Panc1 (cell line): ENCODE data around the gene ST6GALNAC1. TPM values are rescaled to one million over a fixed set of nuclear protein-coding genes. Genes with fewer than 3 reads are reported as not detected.

Experiments
- ATAC-seq: fragments of 200-7000 bp; cut with Tn5 transposase; 2 replicates; pipeline ENCODE4 v1.9.1; 2020; ENCODE audit warnings: mild to moderate bottlenecking, moderate library complexity
- BruUV-seq: library from RNA; stranded (reverse); fragments of 400-500 nt; replicated peaks from 2 replicates; lab custom pipeline; 2021; lab: Mats Ljungman, UMichigan
- CTCF ChIA-PET: fragments of 300-600 bp; sonication (Branson Sonifier 250); formaldehyde crosslinking; loops from one replicate; lab custom pipeline; 2022; ENCODE audit warnings: antibody characterized with exemption; lab: Charles Lee
- POLR2A ChIA-PET: fragments of 300-600 bp; sonication (Branson Sonifier 250); formaldehyde crosslinking; loops from one replicate; lab custom pipeline; 2022; ENCODE audit warnings: antibody characterized with exemption; lab: Charles Lee
- DNase-seq: peaks from one replicate; pipeline ENCODE4 v3.0.0-alpha.2; 2010; ENCODE audit warnings: low read depth, low spot score
- H3K27ac ChIP-seq: 2 replicates; pipeline ENCODE4 v1.5.1; 2011; ENCODE audit warnings: mild to moderate bottlenecking, low read length, inconsistent platforms
- H3K27me3 ChIP-seq: fragments of 200-500 bp; sonication (Bioruptor generic); 2 replicates; pipeline ENCODE4 v1.6.0; 2014; ENCODE audit warnings: low read length, inconsistent platforms; ENCODE audit not compliant: control insufficient read depth, insufficient read depth
- H3K36me3 ChIP-seq: fragments of 200-500 bp; sonication (Bioruptor generic); 2 replicates; pipeline ENCODE4 v1.5.1; 2014; ENCODE audit warnings: inconsistent platforms, mild to moderate bottlenecking, low read length, moderate library complexity; ENCODE audit not compliant: control insufficient read depth, insufficient read depth
- H3K4me1 ChIP-seq: 2 replicates; pipeline ENCODE4 v1.5.1; 2011; ENCODE audit warnings: inconsistent platforms, mild to moderate bottlenecking, low read length, moderate library complexity; ENCODE audit not compliant: control insufficient read depth, insufficient read depth
- H3K4me3 ChIP-seq, 2 experiments: 2 replicates each; pipeline ENCODE4 v1.5.1; 2011 to 2012; ENCODE audit warnings: low read depth in 2 of 2, low read length in 2 of 2, mild to moderate bottlenecking in 2 of 2, inconsistent platforms in 1 of 2, moderate library complexity in 1 of 2
- H3K9me3 ChIP-seq: fragments of 200-500 bp; sonication (Bioruptor generic); 2 replicates; pipeline ENCODE4 v1.5.1; 2014; ENCODE audit warnings: low read depth, mild to moderate bottlenecking, inconsistent platforms, low read length, moderate library complexity; ENCODE audit not compliant: control insufficient read depth, insufficient read depth
- POLR2AphosphoS5 ChIP-seq: IDR thresholded peaks from 2 replicates; pipeline ENCODE4 v1.6.1; 2012; ENCODE audit warnings: mild to moderate bottlenecking, low read depth, low read length, moderate library complexity
- SIN3A ChIP-seq: IDR thresholded peaks from 2 replicates; pipeline ENCODE4 v1.6.1; 2012; ENCODE audit warnings: low read depth, mild to moderate bottlenecking, low read length, moderate library complexity, borderline replicate concordance; ENCODE audit not compliant: insufficient read depth
- TCF7L2 ChIP-seq: IDR thresholded peaks from 2 replicates; pipeline ENCODE4 v1.6.1; 2011; ENCODE audit warnings: mild to moderate bottlenecking, low read depth, low read length, inconsistent platforms
- in situ Hi-C: cut with HindIII; loops from 2 replicates; pipeline ENCODE4 v1.10.0; 2016; ENCODE audit warnings: low sequenced_read_pairs, low pct_unique_long_range_greater_than_20kb
- intact Hi-C: fragments of 100-400 bp; cut with micrococcal nuclease; formaldehyde crosslinking; loops from one replicate; pipeline ENCODE4 v1.10.0; 2022; ENCODE audit not compliant: unreplicated experiment
- total RNA-seq: library from RNA; stranded (reverse); gene quantifications from one replicate; pipeline ENCODE4 v1.2.1, GENCODE V29; 2021; ENCODE audit not compliant: unreplicated experiment
- TF ChIP-seq, protein P1 (sequence below), 2 experiments: IDR thresholded peaks; 2 replicates each; pipeline ENCODE4 v1.6.1; 2011 to 2012; ENCODE audit warnings: low read depth in 2 of 2, control low read depth in 1 of 2, low read length in 1 of 2, mild to moderate bottlenecking in 1 of 2, moderate library complexity in 1 of 2; ENCODE audit not compliant: insufficient read depth in 1 of 2
- TF ChIP-seq, protein P2 (sequence below): fragments of 450-650 bp; IDR thresholded peaks from 2 replicates; pipeline ENCODE4 v1.5.1; 2017; ENCODE audit warnings: mild to moderate bottlenecking

The ST6GALNAC1 gene
- total RNA-seq, 1 experiment from 2014 or later = 0.15 TPM

DNA sequence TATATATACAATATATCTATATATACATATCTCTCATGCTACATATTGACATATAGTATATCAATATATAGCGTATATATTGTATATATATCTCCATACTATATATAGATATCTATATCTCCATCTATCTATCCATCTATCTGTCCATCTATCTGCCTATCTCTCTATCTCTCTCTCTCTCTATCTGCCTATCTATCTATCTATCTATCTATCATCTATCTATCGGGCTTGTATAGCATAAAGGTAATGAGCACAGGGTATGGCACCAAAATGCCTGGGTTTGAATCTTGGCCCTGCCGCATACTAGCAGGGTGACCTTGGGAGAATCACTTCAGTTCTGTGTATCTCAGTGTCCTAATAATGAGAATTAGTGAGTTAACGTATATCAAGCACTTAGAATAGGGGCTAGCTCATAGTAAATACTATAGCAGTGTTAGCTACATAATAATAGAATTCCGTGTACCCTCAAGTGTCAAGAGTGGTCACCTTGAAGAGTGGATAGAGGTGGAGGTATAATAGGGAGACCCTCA is 1.5 kb downstream of the ST6GALNAC1 start:
- DNase-seq (no peak), ATAC-seq (no peak)
- Histone ChIP-seq H3K9me3 (peaks cover 4% of the 10 kb centered on the region; the same call in 1 of the 2 replicates), H3K4me1 (no peaks in the 10 kb centered on the region), H3K27me3 (no peaks in the 10 kb centered on the region), H3K4me3 (no peak overlapping the region), H3K27ac (no peak overlapping the region), H3K36me3 (no peaks in the 10 kb centered on the region)
- BruUV-seq = no TSS peak
- intact Hi-C loops (no loop called here), in situ Hi-C loops (no loop called here)
- ChIA-PET CTCF (interaction anchor here (0.6 kb wide), 1 partner anchor 12 kb away, joined by 16 read pairs; no protein-coding TSS in a partner anchor), POLR2A (no interaction called here)
- TF ChIP-seq TCF7L2 (no peak), POLR2AphosphoS5 (no peak), SIN3A (no peak)
- TF ChIP-seq, protein P1, sequence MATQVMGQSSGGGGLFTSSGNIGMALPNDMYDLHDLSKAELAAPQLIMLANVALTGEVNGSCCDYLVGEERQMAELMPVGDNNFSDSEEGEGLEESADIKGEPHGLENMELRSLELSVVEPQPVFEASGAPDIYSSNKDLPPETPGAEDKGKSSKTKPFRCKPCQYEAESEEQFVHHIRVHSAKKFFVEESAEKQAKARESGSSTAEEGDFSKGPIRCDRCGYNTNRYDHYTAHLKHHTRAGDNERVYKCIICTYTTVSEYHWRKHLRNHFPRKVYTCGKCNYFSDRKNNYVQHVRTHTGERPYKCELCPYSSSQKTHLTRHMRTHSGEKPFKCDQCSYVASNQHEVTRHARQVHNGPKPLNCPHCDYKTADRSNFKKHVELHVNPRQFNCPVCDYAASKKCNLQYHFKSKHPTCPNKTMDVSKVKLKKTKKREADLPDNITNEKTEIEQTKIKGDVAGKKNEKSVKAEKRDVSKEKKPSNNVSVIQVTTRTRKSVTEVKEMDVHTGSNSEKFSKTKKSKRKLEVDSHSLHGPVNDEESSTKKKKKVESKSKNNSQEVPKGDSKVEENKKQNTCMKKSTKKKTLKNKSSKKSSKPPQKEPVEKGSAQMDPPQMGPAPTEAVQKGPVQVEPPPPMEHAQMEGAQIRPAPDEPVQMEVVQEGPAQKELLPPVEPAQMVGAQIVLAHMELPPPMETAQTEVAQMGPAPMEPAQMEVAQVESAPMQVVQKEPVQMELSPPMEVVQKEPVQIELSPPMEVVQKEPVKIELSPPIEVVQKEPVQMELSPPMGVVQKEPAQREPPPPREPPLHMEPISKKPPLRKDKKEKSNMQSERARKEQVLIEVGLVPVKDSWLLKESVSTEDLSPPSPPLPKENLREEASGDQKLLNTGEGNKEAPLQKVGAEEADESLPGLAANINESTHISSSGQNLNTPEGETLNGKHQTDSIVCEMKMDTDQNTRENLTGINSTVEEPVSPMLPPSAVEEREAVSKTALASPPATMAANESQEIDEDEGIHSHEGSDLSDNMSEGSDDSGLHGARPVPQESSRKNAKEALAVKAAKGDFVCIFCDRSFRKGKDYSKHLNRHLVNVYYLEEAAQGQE (IDR thresholded peaks at IDR 0.05; ENCODE audit: insufficient read depth in 1 of 2, low read depth in 2 of 2, low read length in 1 of 2) = no peak
- TF ChIP-seq, protein P2, sequence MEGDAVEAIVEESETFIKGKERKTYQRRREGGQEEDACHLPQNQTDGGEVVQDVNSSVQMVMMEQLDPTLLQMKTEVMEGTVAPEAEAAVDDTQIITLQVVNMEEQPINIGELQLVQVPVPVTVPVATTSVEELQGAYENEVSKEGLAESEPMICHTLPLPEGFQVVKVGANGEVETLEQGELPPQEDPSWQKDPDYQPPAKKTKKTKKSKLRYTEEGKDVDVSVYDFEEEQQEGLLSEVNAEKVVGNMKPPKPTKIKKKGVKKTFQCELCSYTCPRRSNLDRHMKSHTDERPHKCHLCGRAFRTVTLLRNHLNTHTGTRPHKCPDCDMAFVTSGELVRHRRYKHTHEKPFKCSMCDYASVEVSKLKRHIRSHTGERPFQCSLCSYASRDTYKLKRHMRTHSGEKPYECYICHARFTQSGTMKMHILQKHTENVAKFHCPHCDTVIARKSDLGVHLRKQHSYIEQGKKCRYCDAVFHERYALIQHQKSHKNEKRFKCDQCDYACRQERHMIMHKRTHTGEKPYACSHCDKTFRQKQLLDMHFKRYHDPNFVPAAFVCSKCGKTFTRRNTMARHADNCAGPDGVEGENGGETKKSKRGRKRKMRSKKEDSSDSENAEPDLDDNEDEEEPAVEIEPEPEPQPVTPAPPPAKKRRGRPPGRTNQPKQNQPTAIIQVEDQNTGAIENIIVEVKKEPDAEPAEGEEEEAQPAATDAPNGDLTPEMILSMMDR = no peak

DNA sequence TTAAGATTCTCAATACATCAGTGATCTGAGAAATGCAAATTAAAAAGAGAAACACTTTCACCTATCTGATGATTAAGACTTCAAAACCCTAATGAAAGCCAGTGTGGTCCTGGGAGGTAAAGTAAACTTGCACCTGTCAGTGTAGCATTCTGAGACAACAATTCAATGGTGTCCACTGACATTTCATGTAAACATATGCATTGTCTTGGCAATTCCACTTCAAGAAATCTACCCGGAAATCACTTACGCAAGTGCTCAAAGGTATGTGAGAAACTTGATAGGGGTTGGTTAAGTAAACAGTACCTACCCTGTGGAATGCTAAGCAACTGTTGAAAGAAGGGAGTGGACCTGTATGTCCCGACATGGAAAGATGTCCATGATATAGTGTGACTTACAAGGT is 2.1 kb downstream of the ST6GALNAC1 start:
- POLR2A ChIA-PET = no interaction called here
- intact Hi-C loops = no loop called here

More for the DNA sequence above, 2.1 kb downstream of the ST6GALNAC1 start:
- in situ Hi-C loops = no loop called here
- ATAC-seq = 0 out of 2 replicates have a peak, but pooled peaks have one; percentile 50
- BruUV-seq = no TSS peak
- TF ChIP-seq TCF7L2 = no peak
- Histone ChIP-seq H3K4me3 (no peak overlapping the region), H3K27me3 (no peaks in the 10 kb centered on the region), H3K27ac (no peak overlapping the region), H3K36me3 (no peaks in the 10 kb centered on the region), H3K9me3 (peaks cover 2% of the 10 kb centered on the region; the same call in 1 of the 2 replicates), H3K4me1 (no peaks in the 10 kb centered on the region)
- no peak for DNase-seq
- CTCF ChIA-PET = interaction anchor here (0.6 kb wide), 1 partner anchor 12 kb away, joined by 16 read pairs; no protein-coding TSS in a partner anchor
